Glutamatergic neuron (in vitro differentiated cells): Measurements from ENCODE around the gene SLC12A3. TPM values are rescaled to one million over a fixed set of nuclear protein-coding genes. Genes with fewer than 3 reads are reported as not detected.

ENCODE experiments used
- DNase-seq: peaks from one replicate; pipeline ENCODE4 v3.0.0; 2022
- H3K27ac Mint-ChIP-seq: one replicate; pipeline ENCODE4 v1.8.0; 2020; ENCODE audit warnings: mild to moderate bottlenecking, mixed read lengths, inconsistent platforms; ENCODE audit not compliant: unreplicated experiment
- H3K27me3 Mint-ChIP-seq: one replicate; pipeline ENCODE4 v1.8.0; 2020; ENCODE audit warnings: mild to moderate bottlenecking, moderate library complexity, mixed read lengths, inconsistent platforms; ENCODE audit not compliant: unreplicated experiment
- H3K36me3 Mint-ChIP-seq: one replicate; pipeline ENCODE4 v1.8.0; 2020; ENCODE audit warnings: mild to moderate bottlenecking, mixed read lengths, inconsistent platforms; ENCODE audit not compliant: unreplicated experiment
- H3K4me1 Mint-ChIP-seq: one replicate; pipeline ENCODE4 v1.8.0; 2020; ENCODE audit warnings: mild to moderate bottlenecking, low read depth, mixed read lengths, inconsistent platforms; ENCODE audit not compliant: unreplicated experiment
- H3K4me3 Mint-ChIP-seq: one replicate; pipeline ENCODE4 v1.8.0; 2020; ENCODE audit warnings: mild to moderate bottlenecking, mixed read lengths, inconsistent platforms; ENCODE audit not compliant: unreplicated experiment
- H3K9me3 Mint-ChIP-seq: one replicate; pipeline ENCODE4 v1.8.0; 2020; ENCODE audit warnings: mild to moderate bottlenecking, moderate library complexity, mixed read lengths, inconsistent platforms; ENCODE audit not compliant: unreplicated experiment
- CTCF ChIP-seq: fragments of 200-600 bp; sonication (generic); IDR thresholded peaks from one replicate; pipeline ENCODE4 v1.5.0; 2021; ENCODE audit not compliant: partially characterized antibody, unreplicated experiment
- total RNA-seq: library from RNA; stranded (reverse); fragmentation: NEBNext Ultra II Directional; extraction: Animal tissue kit (Norgen Biotek cat#: 25700); gene quantifications from one replicate; pipeline ENCODE4 v1.2.1, GENCODE V29; 2021; ENCODE audit not compliant: unreplicated experiment

The SLC12A3 gene
- total RNA-seq, 1 donor from 2014 or later = not detected

GRCh38 chr16:56885446-56886162 lies 20.6 kb downstream of the SLC12A3 start:
- H3K4me1 Mint-ChIP-seq = no peaks in the 10 kb centered on the region

GRCh38 chr16:56886296-56886695 lies 21.3 kb downstream of the SLC12A3 start:
- no peak for TF ChIP-seq CTCF
- no peak for DNase-seq
- Mint-ChIP-seq H3K9me3 (peaks cover 7% of the 10 kb centered on the region), H3K27me3 (peaks cover 2% of the 10 kb centered on the region), H3K4me3 (no peak overlapping the region), H3K4me1 (no peaks in the 10 kb centered on the region), H3K36me3 (peaks cover 4% of the 10 kb centered on the region), H3K27ac (no peak overlapping the region)

More at GRCh38 chr16:56885446-56886162, 20.6 kb downstream of the SLC12A3 start:
- H3K9me3 Mint-ChIP-seq = peaks cover 7% of the 10 kb centered on the region
- no peak for TF ChIP-seq CTCF
- peaks cover 4% of the 10 kb centered on the region for H3K36me3 Mint-ChIP-seq
- peaks cover 2% of the 10 kb centered on the region for H3K27me3 Mint-ChIP-seq
- DNase-seq = no peak
- no peak overlapping the region for H3K27ac Mint-ChIP-seq
- H3K4me3 Mint-ChIP-seq = no peak overlapping the region

GRCh38 chr16:56886826-56887225 lies 21.8 kb downstream of the SLC12A3 start:
- no peak for TF ChIP-seq CTCF
- Mint-ChIP-seq H3K4me3 (no peak overlapping the region), H3K27me3 (peaks cover 2% of the 10 kb centered on the region), H3K36me3 (peaks cover 4% of the 10 kb centered on the region), H3K27ac (no peak overlapping the region), H3K4me1 (no peaks in the 10 kb centered on the region), H3K9me3 (peaks cover 7% of the 10 kb centered on the region)
- DNase-seq = no peak

- H3K36me3 Mint-ChIP-seq = peaks cover 4% of the 10 kb centered on the region
- DNase-seq = no peak
- TF ChIP-seq CTCF = no peak
- no peaks in the 10 kb centered on the region for H3K4me1 Mint-ChIP-seq
- peaks cover 4% of the 10 kb centered on the region for H3K27me3 Mint-ChIP-seq
- H3K9me3 Mint-ChIP-seq = peaks cover 7% of the 10 kb centered on the region
- no peak overlapping the region for H3K27ac Mint-ChIP-seq
- H3K4me3 Mint-ChIP-seq = no peak overlapping the region
Observed at GRCh38 chr16:56888806-56889205, 23.8 kb downstream of the SLC12A3 start.

- peaks cover 7% of the 10 kb centered on the region for H3K9me3 Mint-ChIP-seq
- H3K27me3 Mint-ChIP-seq = peaks cover 4% of the 10 kb centered on the region
- no peak overlapping the region for H3K27ac Mint-ChIP-seq
- H3K4me3 Mint-ChIP-seq = no peak overlapping the region
- TF ChIP-seq CTCF = no peak
- no peaks in the 10 kb centered on the region for H3K4me1 Mint-ChIP-seq
- peaks cover 4% of the 10 kb centered on the region for H3K36me3 Mint-ChIP-seq
- no peak for DNase-seq
Observed at GRCh38 chr16:56889206-56889605, 24.2 kb downstream of the SLC12A3 start.
